Esophagus muscularis mucosa (tissue), 4 donors: ENCODE data around the gene KCNH1.

Source experiments
- EP300 ChIP-seq: sonication (generic); formaldehyde crosslinking; IDR thresholded peaks from one replicate; pipeline ENCODE4 v1.6.1; 2017; ENCODE audit warnings: antibody characterized with exemption
- POLR2A ChIP-seq: fragments of 450-650 bp; IDR thresholded peaks from one replicate; pipeline ENCODE4 v1.6.1; 2017; ENCODE audit warnings: antibody characterized with exemption, moderate library complexity, mild to moderate bottlenecking, low read depth
- POLR2AphosphoS5 ChIP-seq, 2 donors: sonication (generic); formaldehyde crosslinking; IDR thresholded peaks; one replicate each; pipeline ENCODE4 v1.6.1; 2017; ENCODE audit warnings: antibody characterized with exemption in 2 of 2
- TF ChIP-seq, protein P1 (sequence below), 3 experiments: fragments of 200-600 bp in 2 of 3; fragments of 450-650 bp in 1 of 3; sonication (generic) in 2 of 3; IDR thresholded peaks; one replicate each; pipeline ENCODE4 v1.5.1; 2017 to 2019; ENCODE audit warnings: antibody characterized with exemption in 3 of 3, mild to moderate bottlenecking in 2 of 3, moderate library complexity in 1 of 3

DNA sequence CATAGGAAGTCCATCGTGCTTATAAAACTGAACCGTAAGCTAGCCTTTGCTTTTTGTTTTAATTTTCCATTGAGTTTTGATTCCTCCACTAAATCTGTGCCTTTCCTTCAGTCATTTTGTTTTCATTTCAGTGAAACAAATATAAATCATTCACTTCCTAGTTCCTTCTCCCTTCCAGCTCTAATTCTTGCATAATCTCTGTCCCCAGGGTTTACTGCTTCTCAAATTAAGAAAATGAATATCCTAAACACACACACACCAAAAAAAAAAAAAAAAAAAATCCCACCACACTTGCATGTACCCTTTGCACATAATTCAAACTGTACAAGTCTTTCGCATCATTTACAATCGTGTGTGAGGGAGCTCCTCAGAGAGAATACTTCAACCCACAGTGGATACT is 6.8 kb downstream of the KCNH1 start:
- TF ChIP-seq, protein P1, sequence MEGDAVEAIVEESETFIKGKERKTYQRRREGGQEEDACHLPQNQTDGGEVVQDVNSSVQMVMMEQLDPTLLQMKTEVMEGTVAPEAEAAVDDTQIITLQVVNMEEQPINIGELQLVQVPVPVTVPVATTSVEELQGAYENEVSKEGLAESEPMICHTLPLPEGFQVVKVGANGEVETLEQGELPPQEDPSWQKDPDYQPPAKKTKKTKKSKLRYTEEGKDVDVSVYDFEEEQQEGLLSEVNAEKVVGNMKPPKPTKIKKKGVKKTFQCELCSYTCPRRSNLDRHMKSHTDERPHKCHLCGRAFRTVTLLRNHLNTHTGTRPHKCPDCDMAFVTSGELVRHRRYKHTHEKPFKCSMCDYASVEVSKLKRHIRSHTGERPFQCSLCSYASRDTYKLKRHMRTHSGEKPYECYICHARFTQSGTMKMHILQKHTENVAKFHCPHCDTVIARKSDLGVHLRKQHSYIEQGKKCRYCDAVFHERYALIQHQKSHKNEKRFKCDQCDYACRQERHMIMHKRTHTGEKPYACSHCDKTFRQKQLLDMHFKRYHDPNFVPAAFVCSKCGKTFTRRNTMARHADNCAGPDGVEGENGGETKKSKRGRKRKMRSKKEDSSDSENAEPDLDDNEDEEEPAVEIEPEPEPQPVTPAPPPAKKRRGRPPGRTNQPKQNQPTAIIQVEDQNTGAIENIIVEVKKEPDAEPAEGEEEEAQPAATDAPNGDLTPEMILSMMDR (IDR thresholded peaks at IDR 0.05), result no peak
- no peak for TF ChIP-seq POLR2A
- TF ChIP-seq EP300, result no peak
- no peak for TF ChIP-seq POLR2AphosphoS5 (IDR thresholded peaks at IDR 0.05)
